ENCODE data around the gene PINLYP. TPM values are rescaled to one million over a fixed set of nuclear protein-coding genes. Genes with fewer than 3 reads are reported as not detected.
"Not testable (repeated sequence)": the region's sequence is repeated elsewhere in the genome, so short reads cannot be mapped to it uniquely, and the experiment has no call there.

PINLYP gene
- total and polyA plus RNA-seq, 2 donors from 2014 or later: 14.8 to 41.8 TPM

DNA sequence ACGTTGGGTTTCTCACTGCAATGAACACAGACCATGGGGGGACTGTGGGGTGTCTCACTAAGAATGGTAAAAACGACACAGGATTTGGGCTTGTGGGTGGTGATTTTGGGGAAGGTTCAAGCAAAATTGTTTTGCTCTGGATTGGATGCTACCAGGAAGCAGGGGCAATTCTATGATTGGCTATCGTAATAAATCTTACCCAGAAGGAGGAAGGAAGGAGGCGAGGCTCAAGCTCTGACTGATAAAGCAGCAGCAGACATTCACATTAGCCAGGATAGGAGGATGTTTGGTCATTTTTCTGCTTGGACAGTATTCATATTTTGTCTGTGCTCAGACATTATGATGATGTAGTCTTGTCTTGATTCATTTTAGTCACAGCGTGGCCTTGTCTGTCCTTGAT is 22.3 kb downstream of the PINLYP start:
- peak overlapping the region in 2 of 3 donors; percentile 90 to 95 for H3K4me3 ChIP-seq (ENCODE audit: low read length in 3 of 3)
- DNase-seq: no peak
- H3K36me3 ChIP-seq (ENCODE audit: control insufficient read depth in 2 of 3, insufficient read depth in 3 of 3, low read length in 3 of 3): peaks cover 2 to 13% (median 4%) of the 10 kb centered on the region in 3 donors
- H3K27me3 ChIP-seq (ENCODE audit: control insufficient read depth, insufficient read depth, low read length): no peaks in the 10 kb centered on the region
- peaks cover 3 to 28% (median 23%) of the 10 kb centered on the region in 3 donors for H3K4me1 ChIP-seq (ENCODE audit: control insufficient read depth in 2 of 3, insufficient read depth in 2 of 3, low read depth in 1 of 3, low read length in 3 of 3)
- TF ChIP-seq, protein P1, sequence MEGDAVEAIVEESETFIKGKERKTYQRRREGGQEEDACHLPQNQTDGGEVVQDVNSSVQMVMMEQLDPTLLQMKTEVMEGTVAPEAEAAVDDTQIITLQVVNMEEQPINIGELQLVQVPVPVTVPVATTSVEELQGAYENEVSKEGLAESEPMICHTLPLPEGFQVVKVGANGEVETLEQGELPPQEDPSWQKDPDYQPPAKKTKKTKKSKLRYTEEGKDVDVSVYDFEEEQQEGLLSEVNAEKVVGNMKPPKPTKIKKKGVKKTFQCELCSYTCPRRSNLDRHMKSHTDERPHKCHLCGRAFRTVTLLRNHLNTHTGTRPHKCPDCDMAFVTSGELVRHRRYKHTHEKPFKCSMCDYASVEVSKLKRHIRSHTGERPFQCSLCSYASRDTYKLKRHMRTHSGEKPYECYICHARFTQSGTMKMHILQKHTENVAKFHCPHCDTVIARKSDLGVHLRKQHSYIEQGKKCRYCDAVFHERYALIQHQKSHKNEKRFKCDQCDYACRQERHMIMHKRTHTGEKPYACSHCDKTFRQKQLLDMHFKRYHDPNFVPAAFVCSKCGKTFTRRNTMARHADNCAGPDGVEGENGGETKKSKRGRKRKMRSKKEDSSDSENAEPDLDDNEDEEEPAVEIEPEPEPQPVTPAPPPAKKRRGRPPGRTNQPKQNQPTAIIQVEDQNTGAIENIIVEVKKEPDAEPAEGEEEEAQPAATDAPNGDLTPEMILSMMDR (IDR thresholded peaks at IDR 0.05; ENCODE audit: borderline replicate concordance, extremely low read depth, insufficient read depth): no peak
- intact Hi-C loops (cut with DNase I): no loop called here
- no peak for FAIRE-seq
- H3K9me3 ChIP-seq (ENCODE audit: control insufficient read depth in 2 of 3, insufficient read depth in 1 of 3, low read length in 3 of 3): no peaks in the 10 kb centered on the region
- H3K27ac ChIP-seq (ENCODE audit: low read depth in 2 of 2, low read length in 2 of 2): no peak overlapping the region
- peak overlapping the region in 1 of 3 donors; percentile 87 for H3K9ac ChIP-seq (ENCODE audit: low read length in 3 of 3)

DNA sequence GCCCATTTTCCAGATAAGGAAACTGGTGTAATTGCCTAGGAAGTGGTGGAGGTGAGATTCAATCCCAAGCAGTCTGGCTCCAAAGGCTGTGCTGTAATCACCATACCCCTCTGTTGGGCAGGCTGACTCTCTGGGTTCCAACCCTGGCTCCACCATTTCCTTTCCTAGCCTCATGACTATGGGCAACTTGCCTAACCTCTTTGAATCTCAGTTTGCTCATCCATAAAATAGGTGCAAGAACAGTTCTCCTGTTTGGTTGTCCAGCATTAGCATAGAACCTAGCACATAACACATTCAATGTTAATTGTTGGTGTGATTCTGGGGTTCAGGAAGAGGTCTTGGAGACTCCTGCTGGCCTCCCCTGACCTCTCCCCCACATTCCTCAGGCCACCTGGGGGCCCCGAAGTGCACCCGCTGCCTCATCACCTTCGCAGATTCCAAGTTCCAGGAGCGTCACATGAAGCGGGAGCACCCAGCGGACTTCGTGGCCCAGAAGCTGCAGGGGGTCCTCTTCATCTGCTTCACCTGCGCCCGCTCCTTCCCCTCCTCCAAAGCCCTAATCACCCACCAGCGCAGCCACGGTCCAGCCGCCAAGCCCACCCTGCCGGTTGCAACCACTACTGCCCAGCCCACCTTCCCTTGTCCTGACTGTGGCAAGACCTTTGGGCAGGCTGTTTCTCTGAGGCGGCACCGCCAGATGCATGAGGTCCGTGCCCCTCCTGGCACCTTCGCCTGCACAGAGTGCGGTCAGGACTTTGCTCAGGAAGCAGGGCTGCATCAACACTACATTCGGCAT is 23.0 kb downstream of the PINLYP start:
- no peak for DNase-seq
- Histone ChIP-seq H3K9ac (ENCODE audit: low read length in 3 of 3) (no peak overlapping the region), H3K9me3 (ENCODE audit: control insufficient read depth in 2 of 3, insufficient read depth in 1 of 3, low read length in 3 of 3) (no peaks in the 10 kb centered on the region), H3K36me3 (ENCODE audit: control insufficient read depth in 2 of 3, insufficient read depth in 3 of 3, low read length in 3 of 3) (peaks cover 2 to 9% (median 4%) of the 10 kb centered on the region in 3 donors), H3K4me1 (ENCODE audit: control insufficient read depth in 2 of 3, insufficient read depth in 2 of 3, low read depth in 1 of 3, low read length in 3 of 3) (peaks cover 3 to 28% (median 22%) of the 10 kb centered on the region in 3 donors), H3K27me3 (ENCODE audit: control insufficient read depth, insufficient read depth, low read length) (no peaks in the 10 kb centered on the region), H3K27ac (ENCODE audit: low read depth in 2 of 2, low read length in 2 of 2) (no peak overlapping the region), H3K4me3 (ENCODE audit: low read length in 3 of 3) (peak overlapping the region in 1 of 3 donors; percentile 90)
- no peak for FAIRE-seq
- intact Hi-C loops (cut with DNase I): no loop called here
- TF ChIP-seq, protein P1 (IDR thresholded peaks at IDR 0.05; ENCODE audit: borderline replicate concordance, extremely low read depth, insufficient read depth): no peak

DNA sequence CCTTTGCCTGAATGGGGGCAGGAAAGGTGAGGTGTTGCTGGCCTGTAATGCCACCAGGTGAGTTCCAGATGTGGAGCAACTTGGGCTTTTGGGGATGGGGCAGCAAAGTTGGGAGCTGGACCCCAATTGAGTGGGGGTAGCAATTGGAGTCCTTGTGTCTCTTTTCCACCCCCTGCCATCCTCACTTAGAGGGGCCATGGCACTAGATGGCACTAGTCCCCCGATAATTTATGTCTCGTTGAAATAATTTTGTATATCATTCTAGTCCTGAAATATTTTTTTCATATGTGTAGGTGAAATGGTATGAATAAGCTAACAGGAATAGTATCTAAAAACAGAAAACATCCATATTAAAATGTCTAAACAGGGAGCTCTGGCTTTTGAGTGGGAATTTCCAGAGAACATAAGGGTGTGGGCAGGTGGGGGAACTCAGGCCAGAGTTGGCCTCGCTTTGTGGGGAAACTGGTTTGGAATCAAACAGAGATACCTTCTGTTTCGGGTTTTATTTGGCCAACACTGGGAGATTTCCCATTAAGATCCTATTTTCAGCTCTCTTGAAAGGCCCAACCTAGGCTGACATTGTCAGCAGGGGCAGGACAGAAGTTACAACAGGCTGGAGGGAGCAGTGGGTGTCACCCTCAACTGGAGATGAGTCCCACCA is 24.2 kb downstream of the PINLYP start:
- DNase-seq (no peak), FAIRE-seq (no peak)
- Histone ChIP-seq H3K9me3 (ENCODE audit: control insufficient read depth in 2 of 3, insufficient read depth in 1 of 3, low read length in 3 of 3) (no peaks in the 10 kb centered on the region), H3K27me3 (ENCODE audit: control insufficient read depth, insufficient read depth, low read length) (no peaks in the 10 kb centered on the region), H3K9ac (ENCODE audit: low read length in 3 of 3) (no peak overlapping the region), H3K4me1 (ENCODE audit: control insufficient read depth in 2 of 3, insufficient read depth in 2 of 3, low read depth in 1 of 3, low read length in 3 of 3) (peaks cover 3 to 21% (median 17%) of the 10 kb centered on the region in 3 donors), H3K4me3 (ENCODE audit: low read length in 3 of 3) (no peak overlapping the region), H3K27ac (ENCODE audit: low read depth in 2 of 2, low read length in 2 of 2) (no peak overlapping the region), H3K36me3 (ENCODE audit: control insufficient read depth in 2 of 3, insufficient read depth in 3 of 3, low read length in 3 of 3) (peaks cover 2 to 4% (median 4%) of the 10 kb centered on the region in 3 donors)
- TF ChIP-seq, protein P1 (IDR thresholded peaks at IDR 0.05; ENCODE audit: borderline replicate concordance, extremely low read depth, insufficient read depth): no peak
- intact Hi-C loops (cut with DNase I): no loop called here

DNA sequence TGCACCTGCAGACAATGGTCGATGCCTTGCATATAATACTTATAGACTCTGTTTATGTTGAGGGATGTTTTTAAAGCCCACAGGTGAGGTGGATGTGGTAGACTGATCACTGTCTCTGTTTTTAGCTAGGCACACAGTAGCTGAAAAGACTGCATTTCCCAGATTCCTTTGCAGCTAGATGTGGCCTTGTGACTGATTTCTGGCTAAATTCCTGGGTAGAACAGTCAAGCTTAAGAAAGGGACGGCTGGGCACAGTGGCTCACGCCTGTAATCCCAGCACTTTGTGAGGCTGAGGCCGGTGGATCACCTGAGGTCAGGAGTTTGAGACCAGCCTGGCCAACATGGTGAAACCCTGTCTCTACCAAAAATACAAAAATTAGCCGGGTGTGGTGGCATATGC is 24.7 kb downstream of the PINLYP start:
- FAIRE-seq; H3K27me3 ChIP-seq (ENCODE audit: control insufficient read depth, insufficient read depth, low read length); H3K27ac ChIP-seq (ENCODE audit: low read depth in 2 of 2, low read length in 2 of 2); H3K9me3 ChIP-seq (ENCODE audit: control insufficient read depth in 2 of 3, insufficient read depth in 1 of 3, low read length in 3 of 3); H3K9ac ChIP-seq (ENCODE audit: low read length in 3 of 3); H3K36me3 ChIP-seq (ENCODE audit: control insufficient read depth in 2 of 3, insufficient read depth in 3 of 3, low read length in 3 of 3); DNase-seq; intact Hi-C loops (cut with DNase I); H3K4me3 ChIP-seq (ENCODE audit: low read length in 3 of 3): not testable (repeated sequence)
- peaks cover 3 to 17% (median 17%) of the 10 kb centered on the region in 3 donors for H3K4me1 ChIP-seq (ENCODE audit: control insufficient read depth in 2 of 3, insufficient read depth in 2 of 3, low read depth in 1 of 3, low read length in 3 of 3)

All from kidney (tissue), 14 donors.